ENCODE measurements around the gene MARF1. TPM values are rescaled to one million over a fixed set of nuclear protein-coding genes. Genes with fewer than 3 reads are reported as not detected.

Gene MARF1
- total and polyA plus RNA-seq, 9 of the 15 experiments (the other 6 are each of a cell fraction or from before 2014, with no cell fraction given): 4.7 to 33.2 (median 11.7) TPM

GRCh38 chr16:15641753-15642556, 999 bp downstream of the MARF1 start (continued):
- no peak for TF ChIP-seq ZBTB17 (CRISPR knock-in tag; IDR thresholded peaks at IDR 0.05)
- TF ChIP-seq ZNF707 (CRISPR knock-in tag; conservative IDR thresholded peaks at IDR 0.05): no peak
- no peak for TF ChIP-seq JUN (IDR thresholded peaks at IDR 0.05; ENCODE audit: borderline replicate concordance, low read depth, low read length)
- no peak for TF ChIP-seq JUN (CRISPR knock-in tag; IDR thresholded peaks at IDR 0.05; ENCODE audit: borderline replicate concordance)
- no peak for TF ChIP-seq SMARCA4 (IDR thresholded peaks at IDR 0.05)
- no peak for TF ChIP-seq ZBTB43 (CRISPR knock-in tag; IDR thresholded peaks at IDR 0.05)
- no peak for TF ChIP-seq ZBTB12 (CRISPR knock-in tag; IDR thresholded peaks at IDR 0.05)
- TF ChIP-seq PPARD (CRISPR knock-in tag; IDR thresholded peaks at IDR 0.05): no peak
- no peak; the same call in 1 of the 2 replicates for TF ChIP-seq EP400 (IDR thresholded peaks at IDR 0.05)
- 0 out of 2 replicates have a peak, but pooled peaks have one; percentile 8 for TF ChIP-seq ATF4 (CRISPR knock-in tag; IDR thresholded peaks at IDR 0.05)
- no peak for TF ChIP-seq YBX1 (IDR thresholded peaks at IDR 0.05)
- TF ChIP-seq E4F1 (CRISPR knock-in tag; IDR thresholded peaks at IDR 0.05; ENCODE audit: borderline replicate concordance): no peak
- TF ChIP-seq TARDBP (IDR thresholded peaks at IDR 0.05): no peak
- TF ChIP-seq CEBPG (CRISPR knock-in tag; IDR thresholded peaks at IDR 0.05): no peak
- TF ChIP-seq CEBPG (tag; conservative IDR thresholded peaks at IDR 0.05 in 1 of 2, IDR thresholded peaks at IDR 0.05 in 1 of 2): 0 out of 4 replicates have a peak, but pooled peaks of 1 of the 2 experiments have one; percentile 53
- TF ChIP-seq ZNF253 (CRISPR knock-in tag; conservative IDR thresholded peaks at IDR 0.05): no peak
- no peak for TF ChIP-seq NFE2L1 (tag; IDR thresholded peaks at IDR 0.05; ENCODE audit: borderline replicate concordance, low read depth)
- TF ChIP-seq GTF2A2 (tag; IDR thresholded peaks at IDR 0.05): no peak
- TF ChIP-seq NR4A1 (CRISPR knock-in tag; IDR thresholded peaks at IDR 0.05): no peak
- TF ChIP-seq NR4A1 (tag; IDR thresholded peaks at IDR 0.05): 0 out of 2 replicates have a peak, but pooled peaks have one; percentile 21
- no peak for TF ChIP-seq TGIF2 (CRISPR knock-in tag; IDR thresholded peaks at IDR 0.05)
- no peak for TF ChIP-seq WHSC1 (IDR thresholded peaks at IDR 0.05; ENCODE audit: low read length)
- no peak for TF ChIP-seq CTBP1 (IDR thresholded peaks at IDR 0.05; ENCODE audit: borderline replicate concordance)
- TF ChIP-seq ZNF561 (CRISPR knock-in tag; conservative IDR thresholded peaks at IDR 0.05): no peak
